PC-3 (cell line): Measurements from ENCODE around the gene PGAM2.
"Not testable (repeated sequence)": the region's sequence is repeated elsewhere in the genome, so short reads cannot be mapped to it uniquely, and the experiment has no call there.

Experiments used
- CTCF ChIP-seq: fragments of 300-600 bp; sonication (generic); conservative IDR thresholded peaks from 2 replicates; pipeline ENCODE4 v1.5.1; 2017; ENCODE audit warnings: antibody characterized with exemption, low read depth, mild to moderate bottlenecking, low read length
- EZH2 ChIP-seq: fragments of 300-600 bp; sonication (generic); IDR thresholded peaks from one replicate; pipeline ENCODE4 v1.6.1; 2017; ENCODE audit warnings: antibody characterized with exemption, mild to moderate bottlenecking, low read length; ENCODE audit not compliant: unreplicated experiment

- not testable (repeated sequence) for TF ChIP-seq CTCF, EZH2
Measured at GRCh38 chr7:44019825-44020224, 45.5 kb downstream of the PGAM2 start.
